GM18511 (cell line): ENCODE measurements around the gene ZNF430.
"Not testable (repeated sequence)": the region's sequence is repeated elsewhere in the genome, so short reads cannot be mapped to it uniquely, and the experiment has no call there.

ENCODE experiments used
- ATAC-seq: cut with Tn5 transposase; IDR thresholded peaks from one replicate; pipeline ENCODE4 v1.9.1; 2021; ENCODE audit warnings: mild to moderate bottlenecking, moderate library complexity; ENCODE audit not compliant: unreplicated experiment

Gene ZNF430

DNA sequence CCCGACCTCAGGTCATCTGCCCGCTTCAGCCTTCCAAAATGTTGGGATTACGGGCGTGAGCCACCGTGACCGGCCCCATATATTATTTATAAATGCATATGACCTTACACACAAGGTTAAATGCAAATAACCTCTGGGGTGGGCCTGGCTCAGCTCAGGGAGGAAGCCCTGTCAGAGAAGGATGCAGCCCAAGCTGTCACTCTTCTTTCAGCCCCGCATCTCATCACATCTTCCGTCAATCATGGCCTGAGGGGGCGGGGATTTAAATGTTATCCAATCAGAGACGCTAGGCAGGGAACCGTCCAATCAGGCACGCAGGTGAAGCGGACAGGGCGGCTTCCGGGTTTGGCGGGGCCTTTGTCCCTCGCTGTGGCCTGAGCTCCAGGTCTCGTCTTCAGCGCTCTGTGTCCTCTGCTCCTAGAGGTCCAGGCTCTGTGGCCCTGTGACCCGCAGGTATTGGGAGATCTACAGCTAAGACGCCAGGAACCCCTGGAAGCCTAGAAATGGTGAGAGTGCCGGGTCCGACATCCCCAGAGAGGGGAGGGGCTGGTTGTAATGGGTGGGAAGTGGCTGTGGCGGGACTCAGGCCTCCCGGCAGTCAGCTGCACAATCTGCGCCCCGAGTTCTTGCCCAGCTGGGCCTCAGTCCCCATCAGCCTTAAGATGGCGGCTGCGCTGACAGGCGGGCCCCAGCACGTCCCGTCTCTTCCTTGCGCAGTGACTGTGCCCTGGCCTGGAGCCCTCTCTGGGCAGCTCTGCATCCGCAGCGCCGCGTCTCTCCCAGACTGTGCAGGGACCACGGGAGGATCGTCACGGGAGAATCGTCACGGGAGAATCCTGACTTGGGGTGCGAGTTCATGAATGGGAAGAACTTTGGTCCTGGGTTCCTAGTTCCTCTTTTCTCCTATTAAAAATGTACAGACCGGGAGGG, at the start of gene ZNF430:
Gene ZNF430, plus strand, starts transcription at position 360 of the 930 bp plus-strand sequence. Its CDS starts 144 bp downstream, at position 504.
- ATAC-seq: peak; percentile 96

GRCh38 chr19:20992788-20993187, 27.7 kb upstream of the ZNF430 start:
- not testable (repeated sequence) for ATAC-seq

GRCh38 chr19:20999731-21000352, 20.6 kb upstream of the ZNF430 start:
- peak; percentile 100 for ATAC-seq

DNA sequence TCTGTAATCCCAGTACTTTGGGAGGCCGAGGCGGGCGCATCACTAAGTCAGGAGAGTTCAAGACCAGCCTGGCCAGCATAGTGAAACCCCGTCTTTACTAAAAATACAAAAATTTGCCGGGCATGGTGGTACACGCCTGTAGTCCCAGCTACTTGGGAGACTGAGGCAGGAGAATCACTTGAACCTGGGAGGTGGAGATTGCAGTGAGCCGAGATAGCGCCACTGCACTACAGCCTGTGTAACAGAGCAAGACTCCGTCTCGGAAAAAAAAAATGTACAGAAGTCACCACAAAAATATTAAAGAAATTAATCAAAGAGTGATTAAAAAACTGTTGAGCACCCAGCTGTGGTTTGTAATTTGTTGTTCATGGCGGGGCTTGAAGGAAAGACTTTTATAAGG, 781 bp downstream of the ZNF430 start:
- peak; percentile 2 for ATAC-seq

DNA sequence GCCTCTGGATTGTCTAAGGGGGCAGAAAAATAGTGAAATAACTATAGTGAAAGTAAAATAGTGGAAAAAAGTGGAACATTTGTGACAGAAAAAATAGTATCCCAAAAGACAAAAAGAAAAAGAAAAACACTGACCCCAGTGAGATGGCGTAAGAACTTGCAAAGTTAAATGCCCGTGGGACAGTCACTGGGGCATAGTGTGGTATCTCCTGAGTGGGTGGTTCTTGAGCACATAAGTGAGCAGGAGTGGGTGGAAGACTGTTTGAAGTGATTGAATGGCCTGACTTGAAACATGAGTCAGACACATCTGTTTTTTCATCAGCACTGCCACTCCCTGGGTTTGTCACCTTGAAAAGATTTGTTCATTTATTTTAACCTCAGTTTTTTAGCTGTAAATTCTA, 2.5 kb downstream of the ZNF430 start:
- ATAC-seq: no peak

DNA sequence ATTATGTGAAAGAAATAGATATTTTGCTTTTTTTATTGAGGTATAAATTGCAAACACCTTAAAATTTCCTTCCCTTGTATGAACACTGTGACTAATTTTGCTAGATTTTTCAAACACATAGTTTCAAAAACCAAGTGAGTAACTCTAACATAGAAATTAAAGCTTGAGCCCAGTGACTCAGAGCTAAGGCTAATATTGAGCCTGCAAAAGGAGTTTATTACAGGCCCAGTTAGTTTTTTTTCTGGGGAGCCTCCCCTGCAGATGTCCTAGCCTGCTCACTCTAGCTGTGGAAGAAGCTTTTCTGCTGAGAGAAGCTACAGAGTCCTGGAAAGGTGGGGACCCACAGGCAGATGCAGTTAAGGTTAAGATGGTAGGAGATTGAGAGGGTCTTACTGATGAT, 3.4 kb downstream of the ZNF430 start:
- ATAC-seq: no peak

GRCh38 chr19:21028969-21029268, 8.5 kb downstream of the ZNF430 start:
- ATAC-seq: no peak

- ATAC-seq: no peak
Observed at GRCh38 chr19:21045028-21045427, 24.6 kb downstream of the ZNF430 start.

- ATAC-seq: no peak
Observed at GRCh38 chr19:21046489-21046888, 26.0 kb downstream of the ZNF430 start.

- no peak for ATAC-seq
Observed at GRCh38 chr19:21047716-21048115, 27.3 kb downstream of the ZNF430 start.

GRCh38 chr19:21052902-21053301, 32.4 kb downstream of the ZNF430 start:
- no peak for ATAC-seq

GRCh38 chr19:21065336-21065735, 44.9 kb downstream of the ZNF430 start:
- ATAC-seq: no peak

DNA sequence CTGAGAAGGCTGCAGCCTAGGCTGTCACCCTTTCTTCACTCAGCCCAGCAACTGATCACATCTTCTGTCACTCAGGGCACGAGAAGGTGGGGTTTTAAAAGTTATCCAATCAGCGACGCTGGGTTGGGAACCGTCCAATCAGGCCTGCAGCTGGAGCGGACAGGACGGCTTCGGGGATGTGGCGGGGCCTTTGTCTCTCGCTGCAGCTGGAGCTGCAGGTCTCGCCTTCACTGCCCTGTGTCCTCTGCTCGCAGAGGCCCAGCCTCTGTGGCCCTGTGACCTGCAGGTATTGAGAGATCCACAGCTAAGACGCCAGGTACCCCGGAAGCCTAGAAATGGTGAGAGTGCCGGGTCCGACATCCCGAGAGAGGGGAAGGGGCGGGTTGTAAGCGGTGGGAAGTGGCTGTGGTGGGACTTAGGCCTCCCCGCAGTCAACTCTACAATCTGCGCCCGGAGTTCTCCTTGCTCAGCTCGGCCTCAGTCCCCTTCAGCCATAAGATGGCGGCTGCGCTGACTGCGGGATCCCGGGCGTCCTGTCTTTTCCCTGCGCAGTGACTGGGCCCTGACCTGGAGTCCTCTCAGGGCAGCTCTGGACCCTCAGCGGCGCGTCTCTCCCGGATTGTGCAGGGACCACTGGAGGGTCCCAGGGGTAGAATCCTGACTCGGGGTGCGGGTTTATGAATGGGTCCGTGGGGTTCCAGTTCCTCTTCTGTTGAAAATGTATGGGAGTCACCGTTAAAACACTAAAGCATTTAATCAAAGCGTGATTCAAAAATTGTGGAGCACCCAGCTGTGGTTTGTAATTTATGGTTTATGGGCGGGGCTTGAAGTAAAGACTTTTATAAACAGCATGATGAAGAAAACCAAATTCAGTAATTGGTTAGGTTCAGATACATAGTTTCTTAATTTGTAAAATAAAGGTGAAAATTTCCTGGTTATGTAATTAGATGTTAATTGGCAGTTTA, 61.8 kb downstream of the ZNF430 start, which contains the start of gene ZNF714:
Gene ZNF714, plus strand, starts transcription at position 193 of the 965 bp plus-strand sequence. CDS start 16,066 bp downstream, outside the sequence.
- peak; percentile 98 for ATAC-seq

GRCh38 chr19:21084343-21084742, 63.9 kb downstream of the ZNF430 start:
- no peak for ATAC-seq

GRCh38 chr19:21087871-21088270, 67.4 kb downstream of the ZNF430 start:
- ATAC-seq: no peak

DNA sequence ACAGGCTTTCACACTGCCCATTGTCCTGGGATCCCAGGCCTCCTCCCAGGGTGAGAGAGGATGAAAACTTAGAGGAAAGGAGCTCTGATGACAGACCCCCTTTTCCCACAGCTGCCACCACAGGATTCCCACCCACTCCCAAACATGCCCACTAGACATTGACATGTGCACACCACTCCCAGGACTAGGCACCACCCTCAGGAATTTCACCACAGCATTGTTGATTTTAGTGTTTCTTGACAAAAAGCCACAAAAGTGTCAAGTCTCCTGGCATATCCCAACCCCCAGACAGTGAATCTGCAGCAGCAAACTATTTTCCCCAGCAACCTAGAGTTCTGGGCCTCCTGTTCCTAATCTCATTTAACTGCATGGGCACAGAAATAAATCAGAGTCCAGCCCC, 71.7 kb downstream of the ZNF430 start:
- no peak for ATAC-seq

DNA sequence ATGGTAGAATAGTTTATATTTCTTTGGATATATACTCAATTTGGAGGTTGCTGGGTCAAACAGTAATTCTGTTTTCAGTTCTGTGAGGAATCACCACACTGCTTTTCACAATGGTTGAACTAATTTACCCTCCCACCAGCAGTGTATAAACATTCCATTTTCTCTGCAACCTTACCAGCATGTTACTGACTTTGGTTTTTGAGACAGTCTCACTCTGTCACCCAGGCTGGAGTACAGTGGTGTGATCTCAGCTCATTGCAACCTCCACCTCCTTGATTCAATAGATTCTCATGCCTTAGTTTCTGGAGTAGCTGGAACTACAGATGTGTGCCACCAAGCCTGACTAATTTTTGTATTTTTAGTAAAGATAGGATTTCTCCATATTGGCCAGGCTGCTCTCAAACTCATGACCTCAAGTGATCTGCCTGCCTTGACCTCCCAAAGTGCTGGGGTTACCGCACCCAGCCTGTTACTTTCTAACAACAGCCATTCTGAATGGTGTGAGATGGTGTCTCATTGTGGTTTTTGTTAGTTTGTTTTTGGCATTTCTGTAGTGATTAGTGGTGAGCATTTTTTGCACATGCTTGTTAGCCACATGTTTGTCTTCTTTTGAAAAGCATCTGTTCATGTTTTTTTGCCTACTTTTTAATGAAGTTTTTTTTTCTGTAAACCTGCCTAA, 74.0 kb downstream of the ZNF430 start:
- ATAC-seq: no peak

DNA sequence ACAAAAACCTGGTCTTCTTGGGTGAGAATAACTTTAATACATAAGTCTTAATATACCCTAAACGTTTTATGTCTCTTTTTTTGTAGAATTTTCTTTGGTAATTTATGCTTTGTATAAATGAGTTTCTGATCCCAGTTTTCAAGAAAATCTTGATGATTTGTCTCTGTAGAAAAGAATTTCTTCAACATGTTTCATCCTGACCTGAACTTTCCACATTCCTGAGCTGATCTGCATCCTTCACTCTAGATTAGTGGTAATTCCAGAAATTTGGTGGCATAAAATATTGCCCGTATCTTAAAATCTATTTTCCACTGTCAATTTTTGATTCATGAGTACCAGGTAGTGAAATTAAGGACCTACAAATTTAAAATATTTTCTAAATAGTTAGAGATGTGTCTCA, 77.8 kb downstream of the ZNF430 start:
- ATAC-seq: no peak

- ATAC-seq: no peak
Observed at GRCh38 chr19:21101521-21102242, 81.2 kb downstream of the ZNF430 start.

DNA sequence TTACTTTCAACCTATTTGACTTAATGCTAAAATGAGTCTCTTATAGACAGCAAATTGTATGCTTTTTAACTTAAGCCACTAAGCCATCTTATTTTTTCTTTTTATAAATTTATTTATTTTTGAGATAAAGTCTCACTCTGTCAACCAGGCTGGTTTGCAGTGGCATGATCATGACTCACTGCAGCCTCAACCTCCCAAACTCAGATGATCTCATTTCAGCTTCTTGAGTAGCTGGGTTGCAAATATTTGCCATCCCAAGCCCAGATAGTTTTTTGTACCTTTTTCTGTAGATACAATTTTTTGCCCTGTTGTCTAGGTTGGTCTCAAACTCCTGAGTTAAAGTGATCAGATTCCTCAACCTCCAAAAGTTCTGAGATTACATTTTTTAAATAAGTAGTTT, 88.7 kb downstream of the ZNF430 start:
- ATAC-seq: no peak
